Lower lobe of right lung (tissue), 2 donors: ENCODE measurements around the gene MAN2C1. TPM values are rescaled to one million over a fixed set of nuclear protein-coding genes. Genes with fewer than 3 reads are reported as not detected.

Experiments
- ATAC-seq, 2 donors: fragments of 200-7000 bp; cut with Tn5 transposase; one replicate each; pipeline ENCODE4 v1.9.1; 2020 to 2022; ENCODE audit warnings: mild to moderate bottlenecking in 2 of 2, moderate library complexity in 2 of 2
- DNase-seq: peaks from one replicate; pipeline ENCODE4 v3.0.0-alpha.2; 2020
- H3K27ac ChIP-seq: fragments of 200-600 bp; one replicate; pipeline ENCODE4 v1.8.0; 2022
- H3K27me3 ChIP-seq: fragments of 200-600 bp; one replicate; pipeline ENCODE4 v1.8.0; 2022; ENCODE audit warnings: low read depth
- H3K36me3 ChIP-seq: fragments of 200-600 bp; one replicate; pipeline ENCODE4 v1.8.0; 2022; ENCODE audit warnings: mild to moderate bottlenecking
- H3K4me1 ChIP-seq: fragments of 200-600 bp; one replicate; pipeline ENCODE4 v1.8.0; 2022
- H3K4me3 ChIP-seq: fragments of 200-600 bp; one replicate; pipeline ENCODE4 v1.8.0; 2022; ENCODE audit warnings: mild to moderate bottlenecking
- H3K9me3 ChIP-seq: fragments of 200-600 bp; one replicate; pipeline ENCODE4 v1.8.0; 2022
- CTCF ChIP-seq: fragments of 200-600 bp; IDR thresholded peaks from one replicate; pipeline ENCODE4 v1.8.0; 2022; ENCODE audit warnings: antibody characterized with exemption, mild to moderate bottlenecking
- intact Hi-C: fragments of 100-400 bp; cut with DNase I; formaldehyde crosslinking; loops from one replicate; pipeline ENCODE4 v1.11.0; 2022
- total RNA-seq: library from RNA; stranded (reverse); fragmentation: NEBNext Ultra II Directional; extraction: Animal tissue kit (Norgen Biotek cat#: 25700); gene quantifications from one replicate; pipeline ENCODE4 v1.2.1, GENCODE V29; 2021
- donor health status: DM: no; HTN: yes; CAD: no; lungs with severe emphysema.

The MAN2C1 gene
- total RNA-seq, 1 donor from 2014 or later: 208 TPM

GRCh38 chr15:75369897-75370581 lies 1.6 kb upstream of the MAN2C1 start:
- DNase-seq: no peak
- peaks cover 65% of the 10 kb centered on the region for H3K36me3 ChIP-seq
- H3K27me3 ChIP-seq: no peaks in the 10 kb centered on the region
- H3K4me1 ChIP-seq: peaks cover 17% of the 10 kb centered on the region
- no peak overlapping the region for H3K4me3 ChIP-seq
- no peaks in the 10 kb centered on the region for H3K9me3 ChIP-seq
- intact Hi-C loops: no loop called here
- TF ChIP-seq CTCF: no peak
- no peak for ATAC-seq
- no peak overlapping the region for H3K27ac ChIP-seq

GRCh38 chr15:75368689-75369239 lies 357 bp upstream of the MAN2C1 start:
- TF ChIP-seq CTCF: no peak
- intact Hi-C loops: no loop called here
- Histone ChIP-seq H3K27ac (peak overlapping the region; percentile 100), H3K27me3 (no peaks in the 10 kb centered on the region), H3K4me3 (peak overlapping the region; percentile 94), H3K4me1 (peaks cover 17% of the 10 kb centered on the region), H3K9me3 (no peaks in the 10 kb centered on the region), H3K36me3 (peaks cover 65% of the 10 kb centered on the region)
- peak in 1 of 2 donors; percentile 4 for ATAC-seq
- no peak for DNase-seq

- Histone ChIP-seq H3K36me3 (peaks cover 67% of the 10 kb centered on the region), H3K27me3 (no peaks in the 10 kb centered on the region), H3K4me3 (peak overlapping the region; percentile 94), H3K27ac (peak overlapping the region; percentile 100), H3K4me1 (peaks cover 17% of the 10 kb centered on the region), H3K9me3 (no peaks in the 10 kb centered on the region)
- no peak for DNase-seq
- ATAC-seq: no peak
- no peak for TF ChIP-seq CTCF
- intact Hi-C loops: no loop called here
Measured at GRCh38 chr15:75367406-75367912, 948 bp downstream of the MAN2C1 start.

GRCh38 chr15:75367006-75367405 lies 1.4 kb downstream of the MAN2C1 start:
- peak overlapping the region; percentile 100 for H3K27ac ChIP-seq

GRCh38 chr15:75366163-75366562 lies 2.2 kb downstream of the MAN2C1 start:
- peaks cover 17% of the 10 kb centered on the region for H3K4me1 ChIP-seq
- DNase-seq (no peak), ATAC-seq (no peak)
- H3K27ac ChIP-seq: no peak overlapping the region
- H3K9me3 ChIP-seq: no peaks in the 10 kb centered on the region
- intact Hi-C loops: no loop called here
- no peak for TF ChIP-seq CTCF
- peaks cover 67% of the 10 kb centered on the region for H3K36me3 ChIP-seq
- H3K4me3 ChIP-seq: no peak overlapping the region
- no peaks in the 10 kb centered on the region for H3K27me3 ChIP-seq

More at GRCh38 chr15:75367006-75367405, 1.4 kb downstream of the MAN2C1 start:
- DNase-seq (no peak), ATAC-seq (no peak)
- intact Hi-C loops: no loop called here
- Histone ChIP-seq H3K4me1 (peaks cover 17% of the 10 kb centered on the region), H3K27me3 (no peaks in the 10 kb centered on the region), H3K36me3 (peaks cover 67% of the 10 kb centered on the region), H3K4me3 (peak overlapping the region; percentile 94), H3K9me3 (no peaks in the 10 kb centered on the region)
- no peak for TF ChIP-seq CTCF
